Measurements from ENCODE around the gene PPIL1.

GRCh38 chr6:36837686-36838085, 36.9 kb downstream of the PPIL1 start:
- TF ChIP-seq USF1 (IDR thresholded peaks at IDR 0.05) (no peak), REST (IDR thresholded peaks at IDR 0.05; ENCODE audit: low read depth) (no peak), EP300 (IDR thresholded peaks at IDR 0.05; ENCODE audit: borderline replicate concordance) (no peak), RAD21 (IDR thresholded peaks at IDR 0.05; ENCODE audit: low read depth) (no peak), TAF1 (IDR thresholded peaks at IDR 0.05; ENCODE audit: low read depth) (no peak)
